Neural cell (in vitro differentiated cells): ENCODE results near the gene CHIC1.

ENCODE experiments used
- EP300 ChIP-seq: fragments of 450-650 bp; conservative IDR thresholded peaks from 2 replicates; pipeline ENCODE4 v1.6.1; 2014; ENCODE audit warnings: antibody characterized with exemption, mild to moderate bottlenecking, moderate library complexity; ENCODE audit not compliant: poor library complexity, severe bottlenecking
- EZH2 ChIP-seq: fragments of 200-600, 300-800 bp; shearing (Covaris generic), sonication (generic); IDR thresholded peaks from 2 replicates; pipeline ENCODE4 v1.6.1; 2014; ENCODE audit warnings: antibody characterized with exemption, low read length, borderline replicate concordance, mild to moderate bottlenecking; ENCODE audit not compliant: insufficient read depth, poor library complexity, severe bottlenecking
- POLR2AphosphoS5 ChIP-seq: IDR thresholded peaks from 2 replicates; pipeline ENCODE4 v1.6.1; 2012
- TAF1 ChIP-seq: IDR thresholded peaks from 2 replicates; pipeline ENCODE4 v1.6.1; 2012; ENCODE audit warnings: low read depth
- TF ChIP-seq, protein P1 (sequence below): fragments of 450-650 bp; IDR thresholded peaks from 2 replicates; pipeline ENCODE4 v1.5.1; 2014; ENCODE audit warnings: antibody characterized with exemption, mild to moderate bottlenecking, moderate library complexity; ENCODE audit not compliant: poor library complexity, severe bottlenecking
- TF ChIP-seq, protein P2 (sequence below): IDR thresholded peaks from 2 replicates; pipeline ENCODE4 v1.6.1; 2012; ENCODE audit warnings: borderline replicate concordance

- TF ChIP-seq EZH2 = no peak
- TF ChIP-seq, protein P1, sequence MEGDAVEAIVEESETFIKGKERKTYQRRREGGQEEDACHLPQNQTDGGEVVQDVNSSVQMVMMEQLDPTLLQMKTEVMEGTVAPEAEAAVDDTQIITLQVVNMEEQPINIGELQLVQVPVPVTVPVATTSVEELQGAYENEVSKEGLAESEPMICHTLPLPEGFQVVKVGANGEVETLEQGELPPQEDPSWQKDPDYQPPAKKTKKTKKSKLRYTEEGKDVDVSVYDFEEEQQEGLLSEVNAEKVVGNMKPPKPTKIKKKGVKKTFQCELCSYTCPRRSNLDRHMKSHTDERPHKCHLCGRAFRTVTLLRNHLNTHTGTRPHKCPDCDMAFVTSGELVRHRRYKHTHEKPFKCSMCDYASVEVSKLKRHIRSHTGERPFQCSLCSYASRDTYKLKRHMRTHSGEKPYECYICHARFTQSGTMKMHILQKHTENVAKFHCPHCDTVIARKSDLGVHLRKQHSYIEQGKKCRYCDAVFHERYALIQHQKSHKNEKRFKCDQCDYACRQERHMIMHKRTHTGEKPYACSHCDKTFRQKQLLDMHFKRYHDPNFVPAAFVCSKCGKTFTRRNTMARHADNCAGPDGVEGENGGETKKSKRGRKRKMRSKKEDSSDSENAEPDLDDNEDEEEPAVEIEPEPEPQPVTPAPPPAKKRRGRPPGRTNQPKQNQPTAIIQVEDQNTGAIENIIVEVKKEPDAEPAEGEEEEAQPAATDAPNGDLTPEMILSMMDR = no peak
- TF ChIP-seq, protein P2, sequence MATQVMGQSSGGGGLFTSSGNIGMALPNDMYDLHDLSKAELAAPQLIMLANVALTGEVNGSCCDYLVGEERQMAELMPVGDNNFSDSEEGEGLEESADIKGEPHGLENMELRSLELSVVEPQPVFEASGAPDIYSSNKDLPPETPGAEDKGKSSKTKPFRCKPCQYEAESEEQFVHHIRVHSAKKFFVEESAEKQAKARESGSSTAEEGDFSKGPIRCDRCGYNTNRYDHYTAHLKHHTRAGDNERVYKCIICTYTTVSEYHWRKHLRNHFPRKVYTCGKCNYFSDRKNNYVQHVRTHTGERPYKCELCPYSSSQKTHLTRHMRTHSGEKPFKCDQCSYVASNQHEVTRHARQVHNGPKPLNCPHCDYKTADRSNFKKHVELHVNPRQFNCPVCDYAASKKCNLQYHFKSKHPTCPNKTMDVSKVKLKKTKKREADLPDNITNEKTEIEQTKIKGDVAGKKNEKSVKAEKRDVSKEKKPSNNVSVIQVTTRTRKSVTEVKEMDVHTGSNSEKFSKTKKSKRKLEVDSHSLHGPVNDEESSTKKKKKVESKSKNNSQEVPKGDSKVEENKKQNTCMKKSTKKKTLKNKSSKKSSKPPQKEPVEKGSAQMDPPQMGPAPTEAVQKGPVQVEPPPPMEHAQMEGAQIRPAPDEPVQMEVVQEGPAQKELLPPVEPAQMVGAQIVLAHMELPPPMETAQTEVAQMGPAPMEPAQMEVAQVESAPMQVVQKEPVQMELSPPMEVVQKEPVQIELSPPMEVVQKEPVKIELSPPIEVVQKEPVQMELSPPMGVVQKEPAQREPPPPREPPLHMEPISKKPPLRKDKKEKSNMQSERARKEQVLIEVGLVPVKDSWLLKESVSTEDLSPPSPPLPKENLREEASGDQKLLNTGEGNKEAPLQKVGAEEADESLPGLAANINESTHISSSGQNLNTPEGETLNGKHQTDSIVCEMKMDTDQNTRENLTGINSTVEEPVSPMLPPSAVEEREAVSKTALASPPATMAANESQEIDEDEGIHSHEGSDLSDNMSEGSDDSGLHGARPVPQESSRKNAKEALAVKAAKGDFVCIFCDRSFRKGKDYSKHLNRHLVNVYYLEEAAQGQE = no peak
- no peak for TF ChIP-seq TAF1
- TF ChIP-seq EP300 = no peak
- no peak for TF ChIP-seq POLR2AphosphoS5
Measured at GRCh38 chrX:73525928-73526690, 36.9 kb upstream of the CHIC1 start.
